CD4-positive, alpha-beta T cell (primary cell): Measurements from ENCODE around the gene ALPK1. TPM values are rescaled to one million over a fixed set of nuclear protein-coding genes. Genes with fewer than 3 reads are reported as not detected.

ENCODE experiments used
- ATAC-seq: fragments of 200-7000 bp; cut with Tn5 transposase; one replicate; pipeline ENCODE4 v1.10.0; 2022; ENCODE audit warnings: mild to moderate bottlenecking; ENCODE audit not compliant: poor library complexity
- CTCF ChIA-PET: fragments of 350-600 bp; sonication (Branson Sonifier 250); formaldehyde crosslinking; loops from one replicate; lab custom pipeline; 2021; ENCODE audit warnings: antibody characterized with exemption, inconsistent platforms; lab: Charles Lee
- POLR2A ChIA-PET: fragments of 350-600 bp; sonication (Branson Sonifier 250); formaldehyde crosslinking; loops from one replicate; lab custom pipeline; 2021; ENCODE audit warnings: antibody characterized with exemption, inconsistent platforms; lab: Charles Lee
- DNase-seq, 14 experiments: peaks; one replicate each; pipeline ENCODE4 v3.0.0-alpha.2; 2013 to 2020; ENCODE audit warnings: mixed read lengths in 2 of 14
- H3K27ac ChIP-seq, 2 donors: one replicate each; pipeline versions ENCODE4 v1.5.1 to v1.7.0; 2013; ENCODE audit warnings: low read length in 2 of 2, low read depth in 1 of 2, mild to moderate bottlenecking in 1 of 2
- H3K27me3 ChIP-seq, 2 experiments: 1 replicate in 1 of 2; 2 replicates in 1 of 2; pipeline versions ENCODE4 v1.6.1 to v1.7.0; 2013; ENCODE audit warnings: low read length in 2 of 2, control low read depth in 1 of 2, mild to moderate bottlenecking in 1 of 2, moderate library complexity in 1 of 2; ENCODE audit not compliant: insufficient read depth in 2 of 2, control insufficient read depth in 1 of 2
- H3K36me3 ChIP-seq: one replicate; pipeline ENCODE4 v1.6.1; 2013; ENCODE audit warnings: low read length, control low read depth; ENCODE audit not compliant: insufficient read depth
- H3K4me1 ChIP-seq: one replicate; pipeline ENCODE4 v1.6.1; 2013; ENCODE audit warnings: low read length, control low read depth; ENCODE audit not compliant: insufficient read depth
- H3K4me3 ChIP-seq: one replicate; pipeline ENCODE4 v1.5.1; 2013; ENCODE audit warnings: mild to moderate bottlenecking, low read length, moderate library complexity
- H3K9me3 ChIP-seq, 2 experiments: 1 replicate in 1 of 2; 2 replicates in 1 of 2; pipeline versions ENCODE4 v1.6.1 to v1.7.0; 2013; ENCODE audit warnings: low read length in 2 of 2, mild to moderate bottlenecking in 2 of 2, control low read depth in 1 of 2, moderate library complexity in 1 of 2; ENCODE audit not compliant: control insufficient read depth in 1 of 2, insufficient read depth in 1 of 2
- H3K27ac Mint-ChIP-seq: one replicate; pipeline ENCODE4 v1.8.0; 2020; ENCODE audit warnings: mixed read lengths
- H3K27me3 Mint-ChIP-seq: one replicate; pipeline ENCODE4 v1.8.0; 2021; ENCODE audit warnings: mixed read lengths
- H3K36me3 Mint-ChIP-seq: one replicate; pipeline ENCODE4 v1.8.0; 2021; ENCODE audit warnings: low read depth, mixed read lengths
- H3K4me1 Mint-ChIP-seq: one replicate; pipeline ENCODE4 v1.8.0; 2021; ENCODE audit warnings: low read depth, mixed read lengths
- H3K4me3 Mint-ChIP-seq: one replicate; pipeline ENCODE4 v1.8.0; 2020; ENCODE audit warnings: mild to moderate bottlenecking, mixed read lengths
- H3K9me3 Mint-ChIP-seq: one replicate; pipeline ENCODE4 v1.8.0; 2020; ENCODE audit warnings: mixed read lengths
- intact Hi-C, 2 experiments: fragments of 100-400 bp; cut with DNase I in 1 of 2; cut with micrococcal nuclease in 1 of 2; formaldehyde crosslinking; loops; one replicate each; pipeline versions ENCODE4 v1.15.1 to v1.9.0; 2023 to 2025; cut with DNase I, micrococcal nuclease
- polyA plus RNA-seq, 2 donors: library from polyadenylated mRNA; unstranded; fragments of 120-200 nt; gene quantifications; one replicate each; pipeline ENCODE4 v1.2.1, GENCODE V29; 2013
- total RNA-seq, 174 experiments: library from RNA in 2 of 174; stranded (reverse) in 2 of 174; gene quantifications; one replicate each; pipeline ENCODE4 v1.2.3 and lab custom pipeline; 2021 to 2026
- TF ChIP-seq, protein P1 (sequence below): fragments of 200-600 bp; IDR thresholded peaks from one replicate; pipeline ENCODE4 v1.8.0; 2022; ENCODE audit warnings: antibody characterized with exemption, mild to moderate bottlenecking

ALPK1 gene
- total RNA-seq (1 to 10 TPM; 8.2 to 9.5 TPM), total RNA-seq (lab: John Stamatoyannopoulos, UW) (5.2 to 118 (median 16.1) reads per million in 172 experiments)
- polyA plus RNA-seq (2013, experiment 1 of 2), result 10.1 TPM
- 13.9 TPM for polyA plus RNA-seq (2013, experiment 2 of 2)

DNA sequence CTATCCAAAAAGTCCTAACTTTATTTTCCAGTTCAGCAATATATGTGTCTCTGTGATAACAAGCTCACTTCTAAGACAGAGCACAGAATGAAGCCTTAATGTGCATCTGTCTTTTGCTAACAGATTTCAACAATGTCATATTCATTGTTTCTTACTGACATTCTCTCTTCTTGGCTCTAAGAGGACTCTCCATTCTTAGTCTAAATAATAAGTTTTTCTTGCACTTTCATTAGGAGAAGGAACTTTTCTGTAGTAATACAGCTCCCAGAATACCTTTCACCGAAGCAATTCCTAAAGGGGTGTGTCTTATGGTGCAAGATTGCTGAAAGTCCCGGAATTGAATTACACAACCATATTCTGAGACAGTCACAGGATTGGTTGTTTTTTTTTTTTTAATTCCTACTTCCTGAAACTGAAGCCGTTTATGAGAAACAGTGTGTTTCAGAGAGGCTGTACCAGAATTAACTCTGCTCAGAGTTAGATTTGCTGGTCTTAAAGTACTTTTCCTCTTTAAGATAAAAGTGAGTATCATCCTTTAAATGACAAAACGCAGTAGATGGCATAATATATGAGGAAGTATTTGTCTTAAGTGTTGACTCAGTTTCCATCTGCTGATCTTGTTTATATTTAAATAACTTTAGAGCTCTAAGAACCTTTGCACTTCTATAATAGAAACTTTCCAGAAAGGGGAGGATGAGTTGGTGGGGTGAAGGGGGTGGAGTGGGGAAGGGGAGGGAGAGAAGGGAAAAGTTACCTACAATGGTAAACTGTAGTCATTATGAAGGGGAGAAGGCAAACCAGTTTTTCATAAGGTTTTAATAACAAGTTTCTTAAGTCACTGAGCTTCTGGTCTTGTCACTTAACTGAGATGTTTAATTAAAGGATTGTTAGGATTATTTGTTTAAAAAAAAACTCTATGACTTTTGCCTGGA, at the start of gene ALPK1:
ALPK1 (plus strand) TSS at position 421 of the 932 bp plus-strand sequence.
- Histone ChIP-seq H3K4me1 (peaks cover 17% of the 10 kb centered on the region), H3K9me3 (no peaks in the 10 kb centered on the region), H3K4me3 (peak within 1 kb of the TSS; percentile 38), H3K27ac (peak within 1 kb of the TSS; percentile 12 to 30), H3K36me3 (no peaks in the 10 kb centered on the region), H3K27me3 (no peaks in the 10 kb centered on the region)
- ChIA-PET POLR2A (interaction anchor here (1.0 to 8.1 kb wide), 3 partner anchors 10 to 21 kb away, joined by 3 to 137 read pairs (median 3); partner anchors contain the start of gene TIFA), CTCF (no interaction called here)
- H3K27me3 Mint-ChIP-seq, result no peaks in the 10 kb centered on the region
- ATAC-seq (peak; percentile 95), DNase-seq (peak in 3 of 14 experiments; percentile 63 to 80 (median 74))
- no peaks in the 10 kb centered on the region for H3K36me3 Mint-ChIP-seq
- H3K4me3 Mint-ChIP-seq, result peak within 1 kb of the TSS; percentile 87
- intact Hi-C loops, result no loop called here
- H3K27ac Mint-ChIP-seq, result peak within 1 kb of the TSS; percentile 87
- no peaks in the 10 kb centered on the region for H3K9me3 Mint-ChIP-seq
- TF ChIP-seq, protein P1, sequence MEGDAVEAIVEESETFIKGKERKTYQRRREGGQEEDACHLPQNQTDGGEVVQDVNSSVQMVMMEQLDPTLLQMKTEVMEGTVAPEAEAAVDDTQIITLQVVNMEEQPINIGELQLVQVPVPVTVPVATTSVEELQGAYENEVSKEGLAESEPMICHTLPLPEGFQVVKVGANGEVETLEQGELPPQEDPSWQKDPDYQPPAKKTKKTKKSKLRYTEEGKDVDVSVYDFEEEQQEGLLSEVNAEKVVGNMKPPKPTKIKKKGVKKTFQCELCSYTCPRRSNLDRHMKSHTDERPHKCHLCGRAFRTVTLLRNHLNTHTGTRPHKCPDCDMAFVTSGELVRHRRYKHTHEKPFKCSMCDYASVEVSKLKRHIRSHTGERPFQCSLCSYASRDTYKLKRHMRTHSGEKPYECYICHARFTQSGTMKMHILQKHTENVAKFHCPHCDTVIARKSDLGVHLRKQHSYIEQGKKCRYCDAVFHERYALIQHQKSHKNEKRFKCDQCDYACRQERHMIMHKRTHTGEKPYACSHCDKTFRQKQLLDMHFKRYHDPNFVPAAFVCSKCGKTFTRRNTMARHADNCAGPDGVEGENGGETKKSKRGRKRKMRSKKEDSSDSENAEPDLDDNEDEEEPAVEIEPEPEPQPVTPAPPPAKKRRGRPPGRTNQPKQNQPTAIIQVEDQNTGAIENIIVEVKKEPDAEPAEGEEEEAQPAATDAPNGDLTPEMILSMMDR, result no peak
- H3K4me1 Mint-ChIP-seq, result peaks cover 30% of the 10 kb centered on the region

DNA sequence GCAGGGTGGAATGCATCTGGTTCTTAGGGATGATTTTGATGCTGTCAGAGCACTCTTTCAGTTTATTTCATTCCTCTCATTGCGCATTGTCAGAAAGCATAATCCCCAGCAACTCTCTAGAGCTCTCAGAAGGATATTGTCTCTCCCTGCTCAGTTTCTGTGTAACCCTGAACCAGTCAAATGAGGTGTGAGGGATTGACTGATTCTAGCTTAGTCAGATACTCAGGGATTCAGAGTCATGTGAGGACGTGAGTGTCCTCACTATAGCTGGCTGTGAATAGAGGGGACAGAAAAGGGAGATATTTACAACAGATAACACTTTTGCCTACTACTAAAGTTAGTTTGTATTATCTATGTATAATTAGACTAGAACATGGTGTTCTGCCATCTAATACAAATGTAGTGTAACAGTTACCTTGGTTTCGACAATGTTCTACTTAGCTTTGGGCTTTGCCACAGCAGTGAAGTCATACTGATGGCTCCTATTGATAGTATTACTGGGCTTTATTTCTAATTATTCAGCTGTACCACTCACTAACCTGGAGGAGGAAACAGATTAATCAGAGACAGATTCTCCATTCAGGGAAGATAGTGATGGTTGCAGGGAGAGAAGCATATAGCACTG, 46.0 kb upstream of the ALPK1 start:
- no peak overlapping the region for H3K27ac Mint-ChIP-seq
- H3K4me1 ChIP-seq, result no peaks in the 10 kb centered on the region
- POLR2A ChIA-PET, result interaction anchor here (1.7 kb wide), 1 partner anchor 71 kb away, joined by 3 read pairs; no protein-coding TSS in a partner anchor
- H3K36me3 ChIP-seq, result no peaks in the 10 kb centered on the region
- H3K9me3 Mint-ChIP-seq, result no peaks in the 10 kb centered on the region
- H3K4me3 ChIP-seq, result no peak overlapping the region
- no peaks in the 10 kb centered on the region for H3K27me3 ChIP-seq
- no peak for ATAC-seq
- H3K27me3 Mint-ChIP-seq, result no peaks in the 10 kb centered on the region
- no peak overlapping the region for H3K27ac ChIP-seq
- TF ChIP-seq, protein P1, result no peak
- intact Hi-C loops, result no loop called here
- H3K4me3 Mint-ChIP-seq, result no peak overlapping the region
- CTCF ChIA-PET, result interaction anchor here (1.2 to 1.5 kb wide), 2 partner anchors 58 to 151 kb away, joined by 3 read pairs; no protein-coding TSS in a partner anchor
- H3K36me3 Mint-ChIP-seq, result peaks cover 9% of the 10 kb centered on the region
- no peaks in the 10 kb centered on the region for H3K9me3 ChIP-seq
- no peak for DNase-seq
- peaks cover 4% of the 10 kb centered on the region for H3K4me1 Mint-ChIP-seq

DNA sequence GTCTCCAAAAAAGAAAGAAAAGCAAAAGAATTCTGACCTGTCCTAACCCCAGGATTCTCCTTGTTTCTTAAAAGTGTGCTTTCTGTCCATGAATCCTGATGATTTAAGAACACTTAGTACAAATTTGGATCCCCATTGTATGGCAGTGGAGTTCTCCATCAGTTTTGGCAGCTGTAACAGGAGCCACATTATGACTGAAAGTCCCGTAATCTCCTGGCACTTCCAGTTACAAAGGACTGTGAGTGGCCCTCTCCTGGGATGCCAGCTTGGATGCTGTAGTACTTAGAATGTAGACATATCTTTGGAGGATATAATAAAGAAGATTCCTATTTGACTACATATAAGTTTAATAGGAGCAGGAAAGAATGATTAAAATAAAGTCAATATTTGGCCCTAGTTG, 44.9 kb upstream of the ALPK1 start:
- H3K27me3 ChIP-seq, result no peaks in the 10 kb centered on the region
- TF ChIP-seq, protein P1, result no peak
- H3K9me3 ChIP-seq, result no peaks in the 10 kb centered on the region
- ChIA-PET POLR2A (no interaction called here), CTCF (no interaction called here)
- H3K4me1 ChIP-seq, result no peaks in the 10 kb centered on the region
- no peak overlapping the region for H3K27ac Mint-ChIP-seq
- no peaks in the 10 kb centered on the region for H3K27me3 Mint-ChIP-seq
- H3K36me3 Mint-ChIP-seq, result peaks cover 13% of the 10 kb centered on the region
- ATAC-seq, result no peak
- no peak for DNase-seq
- intact Hi-C loops, result no loop called here
- H3K9me3 Mint-ChIP-seq, result no peaks in the 10 kb centered on the region
- no peak overlapping the region for H3K4me3 Mint-ChIP-seq
- no peaks in the 10 kb centered on the region for H3K36me3 ChIP-seq
- no peak overlapping the region for H3K4me3 ChIP-seq
- no peaks in the 10 kb centered on the region for H3K4me1 Mint-ChIP-seq
- H3K27ac ChIP-seq, result no peak overlapping the region
